Transverse colon (tissue), 4 donors: Measurements from ENCODE around the gene TTC28. TPM values are rescaled to one million over a fixed set of nuclear protein-coding genes. Genes with fewer than 3 reads are reported as not detected.

Experiments
- DNase-seq: peaks from one replicate; pipeline ENCODE4 v3.0.0-alpha.2; 2019
- H3K27ac ChIP-seq, 4 donors: fragments of 200-600 bp; sonication (generic); 2 replicates each; pipeline ENCODE4 v1.5.1; 2016 to 2018; ENCODE audit warnings: inconsistent platforms in 4 of 4
- H3K27me3 ChIP-seq: fragments of 200-600 bp; sonication (generic); 2 replicates; pipeline ENCODE4 v1.5.1; 2017; ENCODE audit warnings: inconsistent platforms
- H3K36me3 ChIP-seq, 4 donors: fragments of 200-600 bp; sonication (generic); 2 replicates each; pipeline ENCODE4 v1.5.1; 2017 to 2019; ENCODE audit warnings: inconsistent platforms in 4 of 4
- H3K4me1 ChIP-seq, 4 donors: fragments of 200-600 bp; sonication (generic); 2 replicates each; pipeline ENCODE4 v1.5.1; 2017 to 2020; ENCODE audit warnings: inconsistent platforms in 4 of 4
- H3K4me3 ChIP-seq, 4 donors: fragments of 200-600 bp; sonication (generic); 1 replicate in 1 of 4; 2 replicates in 3 of 4; pipeline versions ENCODE4 v1.5.1 to v1.6.1; 2017 to 2019; ENCODE audit warnings: inconsistent platforms in 4 of 4
- H3K9me3 ChIP-seq, 2 donors: fragments of 200-600 bp; sonication (generic); 2 replicates each; pipeline ENCODE4 v1.5.1; 2017 to 2019; ENCODE audit warnings: inconsistent platforms in 2 of 2
- CTCF ChIP-seq, 5 experiments: fragments of 200-600 bp in 3 of 5; fragments of 450-650 bp in 2 of 5; sonication (generic) in 3 of 5; IDR thresholded peaks; 1 replicate in 2 of 5; 2 replicates in 3 of 5; pipeline ENCODE4 v1.5.1; 2016 to 2017; ENCODE audit warnings: antibody characterized with exemption in 5 of 5, inconsistent platforms in 3 of 5, mild to moderate bottlenecking in 2 of 5, moderate library complexity in 1 of 5
- EP300 ChIP-seq: sonication (generic); formaldehyde crosslinking; IDR thresholded peaks from one replicate; pipeline ENCODE4 v1.6.1; 2017; ENCODE audit warnings: antibody characterized with exemption, low read depth
- POLR2A ChIP-seq: fragments of 450-650 bp; IDR thresholded peaks from one replicate; pipeline ENCODE4 v1.6.1; 2016; ENCODE audit warnings: antibody characterized with exemption, mild to moderate bottlenecking, moderate library complexity
- POLR2AphosphoS5 ChIP-seq, 3 donors: sonication (generic); formaldehyde crosslinking; IDR thresholded peaks; one replicate each; pipeline ENCODE4 v1.6.1; 2016; ENCODE audit warnings: antibody characterized with exemption in 3 of 3
- WGBS, 2 donors: methylation state at CpG; one replicate each; pipeline ENCODE4 v1.1.5; 2018; ENCODE audit warnings: low coverage in 1 of 2; 5-methylcytosine and 5-hydroxymethylcytosine counted together
- in situ Hi-C, 4 donors: fragments of 200-750 bp; cut with MboI; loops; one replicate each; pipeline versions ENCODE4 v1.15.0 to v1.15.1; 2017; ENCODE audit warnings: low sequenced_read_pairs in 3 of 4, low pct_ligation_motif_present in 1 of 4, low pct_unique_long_range_greater_than_20kb in 1 of 4
- intact Hi-C: fragments of 100-400 bp; cut with DNase I; formaldehyde crosslinking; loops from one replicate; pipeline ENCODE4 v1.15.1; 2023; ENCODE audit warnings: low total_unique reads
- total RNA-seq, 4 donors: library from RNA; depleted of rRNA; stranded (reverse); fragments of >200 nt; gene quantifications; one replicate each; pipeline ENCODE4 v1.1.0, GENCODE V29; 2016

TTC28 gene
- total RNA-seq, 4 donors from 2014 or later, result 7.6 to 84.2 (median 12.4) TPM

GRCh38 chr22:28111501-28112189 is 568.0 kb downstream of the TTC28 start:
- in situ Hi-C loops, result no loop called here
- H3K27ac ChIP-seq, result no peak overlapping the region
- TF ChIP-seq POLR2A (no peak), EP300 (no peak), POLR2AphosphoS5 (IDR thresholded peaks at IDR 0.05) (no peak), CTCF (IDR thresholded peaks at IDR 0.05) (no peak)

GRCh38 chr22:28108851-28109250 is 570.8 kb downstream of the TTC28 start:
- intact Hi-C loops (no loop called here), in situ Hi-C loops (no loop called here)
- no peaks in the 10 kb centered on the region for H3K9me3 ChIP-seq
- no peaks in the 10 kb centered on the region for H3K36me3 ChIP-seq
- H3K27me3 ChIP-seq, result no peaks in the 10 kb centered on the region
- H3K27ac ChIP-seq, result no peak overlapping the region
- H3K4me1 ChIP-seq, result peaks cover 0 to 7% (median 0%) of the 10 kb centered on the region in 4 donors
- TF ChIP-seq EP300, result no peak
- no peak for TF ChIP-seq POLR2AphosphoS5 (IDR thresholded peaks at IDR 0.05)
- TF ChIP-seq POLR2A, result no peak
- TF ChIP-seq CTCF (IDR thresholded peaks at IDR 0.05), result no peak
- no peak for DNase-seq
- no peak overlapping the region for H3K4me3 ChIP-seq
- 87 to 92% methylated on average over 4 of the region's 4 CpGs for WGBS, 2 donors

More at GRCh38 chr22:28111501-28112189, 568.0 kb downstream of the TTC28 start:
- intact Hi-C loops, result no loop called here
- H3K36me3 ChIP-seq, result no peaks in the 10 kb centered on the region
- DNase-seq, result no peak
- H3K27me3 ChIP-seq, result no peaks in the 10 kb centered on the region
- WGBS, 2 donors, result 49 to 69% methylated on average over 3 of the region's 3 CpGs
- no peak overlapping the region for H3K4me3 ChIP-seq
- no peaks in the 10 kb centered on the region for H3K9me3 ChIP-seq
- peaks cover 0 to 3% (median under 1%) of the 10 kb centered on the region in 4 donors for H3K4me1 ChIP-seq

- no peaks in the 10 kb centered on the region for H3K27me3 ChIP-seq
- peaks cover 0 to 6% (median 0%) of the 10 kb centered on the region in 4 donors for H3K4me1 ChIP-seq
- no peaks in the 10 kb centered on the region for H3K9me3 ChIP-seq
- H3K36me3 ChIP-seq, result no peaks in the 10 kb centered on the region
- 75 to 93% methylated on average over 2 to 4 of the region's 4 CpGs for WGBS, 2 donors
- in situ Hi-C loops (no loop called here), intact Hi-C loops (no loop called here)
- H3K27ac ChIP-seq, result no peak overlapping the region
- no peak overlapping the region for H3K4me3 ChIP-seq
- TF ChIP-seq POLR2A (no peak), CTCF (IDR thresholded peaks at IDR 0.05) (no peak), POLR2AphosphoS5 (IDR thresholded peaks at IDR 0.05) (no peak), EP300 (no peak)
- no peak for DNase-seq
These were observed 573.0 kb downstream of the TTC28 start for GRCh38 chr22:28106617-28107016.

GRCh38 chr22:28105988-28106387 is 573.7 kb downstream of the TTC28 start:
- H3K27me3 ChIP-seq, result no peaks in the 10 kb centered on the region
- TF ChIP-seq POLR2AphosphoS5 (IDR thresholded peaks at IDR 0.05) (no peak), CTCF (IDR thresholded peaks at IDR 0.05) (no peak), POLR2A (no peak), EP300 (no peak)
- H3K4me1 ChIP-seq, result peaks cover 0 to 6% (median 0%) of the 10 kb centered on the region in 4 donors
- intact Hi-C loops (no loop called here), in situ Hi-C loops (no loop called here)
- WGBS, 2 donors, result 80 to 83% methylated on average over 2 of the region's 2 CpGs
- no peaks in the 10 kb centered on the region for H3K9me3 ChIP-seq
- H3K4me3 ChIP-seq, result no peak overlapping the region
- H3K27ac ChIP-seq, result no peak overlapping the region
- no peaks in the 10 kb centered on the region for H3K36me3 ChIP-seq
- DNase-seq, result no peak
